HG02623 (cell line): ENCODE results near the gene ARHGEF11.
"Not testable (repeated sequence)": the region's sequence is repeated elsewhere in the genome, so short reads cannot be mapped to it uniquely, and the experiment has no call there.

Experiments
- ATAC-seq: cut with Tn5 transposase; IDR thresholded peaks from one replicate; pipeline ENCODE4 v1.9.1; 2021; ENCODE audit warnings: moderate library complexity; ENCODE audit not compliant: unreplicated experiment

Gene ARHGEF11

DNA sequence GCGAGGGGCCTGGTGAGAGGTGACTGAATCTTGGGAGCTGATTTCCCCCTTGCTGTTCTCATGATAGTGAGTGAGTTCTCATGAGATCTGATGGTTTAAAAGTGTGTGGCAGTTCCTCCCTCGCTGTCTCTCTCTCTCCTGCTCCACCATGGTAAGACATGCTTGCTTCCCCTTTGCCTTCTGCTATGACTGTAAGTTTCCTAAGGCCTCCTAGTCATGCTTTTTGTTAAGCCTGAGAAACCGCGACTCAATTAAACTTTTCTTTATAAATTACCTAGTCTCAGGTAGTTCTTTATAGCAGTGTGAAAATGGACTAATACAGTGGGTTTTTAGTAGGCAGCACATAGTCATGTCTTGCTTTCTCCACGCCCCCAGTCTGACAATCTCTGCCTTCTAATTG is 10.2 kb upstream of the ARHGEF11 start:
- ATAC-seq, result not testable (repeated sequence)

DNA sequence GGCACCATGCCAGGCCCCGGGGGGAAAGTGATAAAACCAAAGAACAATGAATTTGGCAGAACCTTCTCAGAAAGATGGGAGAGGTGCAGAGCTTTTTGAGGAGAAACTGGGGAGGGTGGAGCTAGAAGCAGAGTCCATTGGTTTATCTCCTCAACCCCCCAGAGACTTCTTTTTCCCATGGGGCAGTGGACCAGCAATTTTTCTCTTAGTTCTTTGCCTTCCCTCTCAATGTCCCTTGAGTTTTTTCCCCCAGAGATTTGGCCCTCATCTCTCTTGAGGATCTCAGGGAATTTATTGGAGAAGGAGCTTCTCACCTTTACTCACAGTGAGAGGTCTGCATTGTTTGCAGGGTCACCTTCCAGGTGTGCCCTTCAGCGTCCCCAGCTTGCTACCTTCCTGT is 5.3 kb upstream of the ARHGEF11 start:
- ATAC-seq, result no peak

DNA sequence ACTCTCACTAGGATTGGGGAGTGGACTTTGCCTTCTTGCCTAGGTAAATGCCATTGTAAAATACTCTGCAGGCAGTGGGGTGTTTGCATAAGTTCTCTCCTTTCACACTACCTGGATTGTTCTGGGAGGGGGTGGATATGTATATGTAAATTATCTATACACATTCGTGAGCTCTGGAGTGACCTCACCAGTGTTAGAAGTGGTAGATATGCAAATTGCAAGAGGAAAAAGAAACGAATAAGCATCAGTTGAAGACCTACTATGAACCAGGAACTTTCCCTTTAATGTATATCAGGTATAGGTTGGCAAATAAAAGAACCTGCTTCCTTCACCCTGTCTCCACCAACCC is 1.5 kb upstream of the ARHGEF11 start:
- no peak for ATAC-seq

DNA sequence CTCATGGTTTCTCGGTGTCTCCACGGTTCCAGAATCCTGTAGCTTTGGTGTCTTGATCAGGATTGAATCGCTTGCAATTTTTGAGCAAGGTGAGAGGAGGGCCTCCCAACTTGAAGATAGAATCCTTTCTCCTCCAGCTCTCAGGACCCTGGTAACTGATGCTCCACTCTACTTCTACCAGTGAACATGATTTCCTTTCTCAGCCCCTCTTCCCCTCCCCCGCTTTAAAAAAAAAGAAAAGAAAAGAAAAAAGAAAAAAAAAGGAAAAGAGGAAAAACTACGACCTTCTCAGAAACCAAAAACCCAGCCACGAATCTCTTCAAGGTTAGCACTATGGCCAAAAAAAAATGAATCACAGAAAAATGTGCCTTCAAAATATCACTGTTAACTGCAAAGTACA is 1.2 kb downstream of the ARHGEF11 start:
- no peak for ATAC-seq

DNA sequence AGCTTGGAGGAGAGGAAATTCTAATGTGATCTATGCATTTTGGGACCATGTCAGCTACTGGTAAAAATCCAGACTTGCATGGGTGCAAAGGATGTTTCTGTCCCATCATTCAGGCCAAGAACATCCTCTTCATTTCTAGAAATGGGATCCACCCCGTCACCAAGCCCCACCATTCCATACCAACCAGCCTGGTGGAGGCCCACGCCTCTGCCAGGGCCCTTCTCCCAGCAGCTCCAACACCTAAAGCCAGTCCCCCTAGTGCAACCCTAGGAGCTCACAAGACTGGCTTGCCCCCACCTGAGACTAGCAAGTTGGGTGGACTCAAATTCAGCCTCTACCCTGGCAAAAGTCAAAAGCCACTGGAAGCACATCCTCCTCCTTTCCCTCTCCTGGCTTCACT is 1.9 kb downstream of the ARHGEF11 start:
- ATAC-seq, result no peak

DNA sequence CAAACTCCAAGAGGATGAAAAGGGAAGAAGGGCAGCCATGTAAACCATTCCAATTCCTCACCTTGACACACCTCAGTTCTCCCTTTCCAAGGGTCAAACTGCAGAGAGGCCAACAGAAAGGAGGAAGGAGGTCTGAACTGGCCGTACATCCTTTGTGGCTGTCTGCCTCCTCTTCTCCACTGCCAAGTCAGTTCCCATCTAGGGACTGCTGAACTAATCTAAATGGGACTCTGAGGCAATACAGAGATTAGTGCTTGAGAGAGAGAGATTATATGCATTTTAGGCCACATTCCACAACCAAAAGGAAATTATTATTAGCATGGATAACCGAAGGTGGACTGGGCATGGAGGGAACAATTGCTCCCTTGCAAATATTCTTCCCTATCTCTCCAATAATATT is 2.7 kb downstream of the ARHGEF11 start:
- no peak for ATAC-seq

DNA sequence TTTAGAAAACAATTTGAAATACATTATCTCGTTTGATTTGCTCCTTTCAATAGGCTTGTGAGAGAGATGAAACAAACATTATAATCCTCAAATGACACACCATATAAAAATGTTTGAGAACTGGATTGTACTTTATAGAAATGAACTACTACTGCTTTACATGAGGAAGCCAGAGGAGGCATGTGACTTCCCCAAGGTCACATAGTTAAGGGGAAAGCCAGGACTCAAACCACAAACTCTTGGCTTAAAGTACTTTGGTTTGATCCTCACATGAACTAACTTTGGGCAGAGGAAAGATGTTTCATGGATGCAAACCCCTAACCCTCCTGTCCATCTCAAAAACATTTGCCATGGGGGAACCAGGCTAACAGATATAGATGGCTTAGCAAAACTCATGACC is 4.7 kb downstream of the ARHGEF11 start:
- ATAC-seq, result no peak

DNA sequence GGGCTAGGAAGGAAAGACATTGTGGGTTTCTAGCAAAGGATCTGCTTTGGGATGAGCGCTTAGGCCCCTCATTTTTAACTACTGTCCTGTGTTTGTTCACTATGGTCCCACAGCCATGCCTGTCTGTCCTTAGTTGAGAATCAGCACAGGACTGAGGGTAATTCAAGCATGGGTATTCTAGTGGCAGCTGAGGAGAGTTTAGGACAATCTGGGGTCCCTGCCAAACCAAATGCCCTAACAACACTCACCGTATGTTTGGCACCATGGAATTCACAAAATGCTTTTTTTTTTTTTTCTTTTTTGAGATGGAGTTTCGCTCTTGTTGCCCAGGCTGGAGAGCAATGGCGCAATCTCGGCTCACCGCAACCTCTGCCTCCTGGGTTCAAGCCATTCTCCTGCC is 10.4 kb downstream of the ARHGEF11 start:
- ATAC-seq, result no peak

DNA sequence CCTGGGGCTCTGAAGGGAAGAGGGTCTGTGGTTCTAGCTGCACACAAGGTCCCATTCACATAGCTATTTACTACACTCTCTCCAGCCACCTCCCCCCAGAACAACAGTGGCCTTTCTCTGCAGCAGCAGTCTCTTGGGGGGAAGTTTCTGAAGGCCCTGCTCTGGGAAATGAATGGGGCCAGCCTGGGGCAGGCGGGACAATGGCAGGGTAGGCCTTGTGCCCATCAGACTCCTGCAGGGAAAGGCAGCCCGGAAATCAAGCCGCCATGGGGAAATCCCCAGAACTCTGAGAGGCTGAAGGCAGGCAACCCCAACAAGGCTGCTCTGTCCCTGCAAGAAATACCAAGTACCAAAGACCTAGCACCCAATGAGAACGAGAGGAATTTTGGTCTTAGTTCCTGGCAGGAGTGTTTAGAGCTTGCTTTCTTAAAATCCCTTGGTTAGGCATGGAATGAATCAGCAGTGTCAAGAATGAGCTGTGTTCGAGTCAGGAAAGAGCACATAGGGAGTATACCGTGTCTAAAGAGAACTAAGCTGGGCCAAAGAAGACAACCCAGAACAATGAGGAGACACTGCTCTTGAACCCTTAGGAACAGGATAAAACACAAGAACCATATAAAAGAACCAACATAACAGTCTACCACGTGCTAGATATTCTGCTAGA is 11.3 kb downstream of the ARHGEF11 start:
- ATAC-seq, result no peak

DNA sequence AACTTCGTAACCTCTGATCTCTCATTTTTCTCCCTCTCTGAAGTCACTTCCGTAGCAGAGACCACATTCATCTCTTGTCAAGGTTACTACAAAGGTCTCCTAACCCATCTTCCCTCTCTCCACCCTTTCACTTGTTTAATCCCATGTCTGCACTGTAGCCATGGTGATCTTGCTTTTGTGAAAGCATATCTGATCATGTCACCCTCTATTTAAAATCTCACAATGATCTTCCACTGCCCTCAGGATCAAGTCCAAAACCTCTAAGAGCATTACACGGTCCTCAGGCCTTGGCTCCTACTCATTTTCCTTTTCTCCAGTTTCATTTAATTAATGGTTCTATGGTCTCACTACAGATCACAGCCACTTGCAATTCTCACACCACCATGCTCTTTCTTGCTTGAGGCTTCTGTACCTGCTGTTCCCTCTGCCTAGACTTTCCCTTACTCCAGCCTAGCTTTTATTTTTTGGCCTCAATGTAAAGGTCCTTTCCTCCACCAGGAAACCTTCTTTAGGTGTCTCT is 12.1 kb downstream of the ARHGEF11 start:
- no peak for ATAC-seq

DNA sequence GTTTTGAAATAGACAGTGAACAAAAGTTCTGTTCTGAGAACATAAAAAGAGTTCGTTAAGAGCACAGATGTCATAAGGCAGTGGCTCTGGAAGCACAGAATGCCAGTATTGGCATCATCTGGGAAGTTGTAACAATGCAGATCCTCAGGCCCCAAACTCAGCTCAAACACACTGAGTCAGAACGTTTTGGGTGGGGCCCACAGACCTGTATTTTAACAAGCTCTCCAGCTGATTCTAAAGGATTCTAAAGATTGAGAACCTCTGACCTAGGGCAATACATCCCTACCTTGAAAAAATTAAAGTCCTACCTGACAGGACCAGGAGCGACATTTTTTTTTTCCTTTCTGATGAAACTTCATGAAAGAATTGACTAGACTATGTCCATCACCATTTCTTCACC is 13.2 kb downstream of the ARHGEF11 start:
- ATAC-seq, result no peak

DNA sequence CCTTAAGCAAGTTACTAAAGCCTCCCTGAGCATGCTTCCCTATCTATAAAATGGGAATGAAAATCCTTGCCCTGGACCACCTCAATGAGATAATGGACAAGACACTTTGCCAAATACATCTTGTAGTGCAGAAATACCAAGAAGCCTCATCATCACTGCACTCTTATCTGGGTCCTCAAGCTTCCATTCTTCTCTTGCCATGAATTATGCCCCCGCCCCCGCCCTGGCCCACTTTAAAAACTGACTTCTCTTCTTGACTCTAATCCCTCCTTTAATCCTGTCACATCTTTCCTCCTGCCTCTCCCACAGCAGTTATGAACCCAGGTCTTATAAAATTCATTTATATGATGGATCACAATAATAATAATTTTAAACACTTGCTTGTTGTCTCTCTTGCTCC is 14.8 kb downstream of the ARHGEF11 start:
- ATAC-seq, result no peak

DNA sequence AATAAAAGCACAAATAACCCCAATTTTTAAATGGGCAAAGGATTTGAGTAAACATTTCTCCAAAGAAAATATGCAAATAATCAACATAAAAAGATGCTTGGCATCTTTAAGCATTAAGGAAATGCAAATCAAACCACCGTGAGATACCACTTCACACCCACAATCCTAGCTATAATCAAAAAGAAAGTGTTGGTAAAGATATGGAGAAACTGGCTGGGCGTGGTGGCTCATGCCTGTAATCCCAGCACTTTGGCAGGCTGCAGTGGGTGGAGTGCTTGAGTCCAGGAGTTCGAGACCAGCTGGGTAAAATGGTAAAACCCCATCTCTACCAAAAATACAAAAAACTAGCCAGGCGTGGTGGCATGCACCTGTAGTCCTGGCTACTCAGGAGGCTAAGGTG is 16.9 kb downstream of the ARHGEF11 start:
- no peak for ATAC-seq

DNA sequence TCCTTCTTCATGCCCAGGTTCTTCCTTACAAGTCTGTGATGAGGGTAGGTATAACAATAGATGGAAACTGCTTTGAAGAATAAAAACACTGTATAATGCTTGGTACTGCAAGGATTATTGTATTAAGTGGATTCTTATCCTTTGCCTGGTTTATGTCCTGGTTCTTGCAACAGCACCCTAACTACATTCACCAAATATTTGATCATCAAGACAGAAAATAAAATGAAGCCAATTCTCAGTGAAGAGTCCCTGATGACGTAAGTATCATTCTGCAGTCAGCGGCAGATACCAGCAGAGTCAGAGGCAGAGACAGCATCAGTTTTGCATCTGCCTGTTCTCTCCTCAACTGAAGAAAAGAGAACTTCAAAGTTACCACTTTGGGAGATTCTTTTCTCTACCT is 19.7 kb downstream of the ARHGEF11 start:
- ATAC-seq, result no peak

DNA sequence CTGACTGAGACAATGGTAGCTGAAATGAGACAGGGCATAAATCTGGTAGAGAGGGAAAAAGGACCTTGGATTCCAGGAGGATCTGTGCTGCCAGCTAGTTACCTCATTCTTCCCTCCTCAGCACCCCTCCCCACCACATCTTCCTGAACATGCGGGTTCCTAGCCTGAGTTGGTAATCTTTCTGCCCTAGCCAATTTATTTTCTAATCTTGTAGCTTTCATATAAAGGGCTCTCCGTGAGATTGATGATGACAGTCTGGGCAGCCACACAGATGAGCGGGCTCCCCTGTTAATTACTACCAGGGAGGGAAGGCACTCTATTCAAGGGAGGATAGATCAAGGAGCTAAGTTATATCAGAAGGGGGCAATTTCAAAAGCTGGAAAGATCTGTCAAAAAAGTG is 20.2 kb downstream of the ARHGEF11 start:
- no peak for ATAC-seq

DNA sequence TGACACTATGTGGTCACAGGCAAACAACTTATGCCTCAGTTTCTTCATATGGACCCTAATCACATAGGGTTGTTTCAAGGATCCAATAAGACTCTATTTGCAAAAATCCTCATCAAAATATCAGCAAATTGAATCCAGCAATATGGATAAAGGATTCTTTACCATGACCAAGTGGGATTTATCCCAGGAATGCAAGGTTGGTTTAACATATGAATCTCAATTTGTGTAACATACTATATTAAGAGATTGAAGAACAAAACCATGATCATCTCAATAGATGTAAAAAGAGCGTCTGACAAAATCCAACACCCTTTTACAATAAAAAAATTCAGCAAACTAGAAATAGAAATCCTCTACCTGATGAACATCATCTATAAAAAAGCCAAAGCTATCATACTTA is 23.9 kb downstream of the ARHGEF11 start:
- ATAC-seq, result no peak

DNA sequence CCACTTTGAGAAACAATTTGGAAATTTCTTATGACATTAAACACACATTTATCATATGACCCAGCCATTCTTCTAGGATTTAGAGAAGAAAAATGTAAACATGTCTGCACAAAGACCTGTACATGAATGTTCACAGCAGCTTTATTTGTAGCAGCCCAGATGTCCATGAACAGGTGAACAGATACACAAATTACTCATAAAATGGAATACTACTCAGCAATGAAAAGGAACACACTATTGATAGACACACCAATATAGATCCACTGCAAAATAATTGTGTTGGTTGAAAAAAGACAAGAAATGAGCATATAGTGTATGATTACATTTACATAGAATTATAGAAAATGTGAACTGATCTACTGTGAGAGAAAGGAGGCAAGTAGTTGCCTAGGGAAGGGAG is 26.1 kb downstream of the ARHGEF11 start:
- ATAC-seq, result no peak

DNA sequence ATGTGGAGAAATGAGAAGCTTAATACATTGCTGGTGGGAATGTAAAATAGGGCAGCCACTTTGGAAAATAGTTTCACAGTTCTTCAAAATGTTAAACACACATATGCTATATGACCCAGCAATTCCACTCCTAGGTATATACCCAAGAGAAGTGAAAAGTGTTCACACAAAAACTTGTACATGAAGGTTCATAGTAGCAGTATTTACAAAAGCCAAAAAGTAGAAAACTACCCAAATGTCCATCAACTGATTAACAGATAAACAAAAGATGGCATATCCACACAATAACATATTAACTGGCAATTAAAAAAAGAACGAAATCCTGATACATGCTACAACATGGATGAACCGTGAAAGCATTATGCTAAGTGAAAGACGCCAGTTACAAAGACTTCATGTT is 33.7 kb downstream of the ARHGEF11 start:
- no peak for ATAC-seq

DNA sequence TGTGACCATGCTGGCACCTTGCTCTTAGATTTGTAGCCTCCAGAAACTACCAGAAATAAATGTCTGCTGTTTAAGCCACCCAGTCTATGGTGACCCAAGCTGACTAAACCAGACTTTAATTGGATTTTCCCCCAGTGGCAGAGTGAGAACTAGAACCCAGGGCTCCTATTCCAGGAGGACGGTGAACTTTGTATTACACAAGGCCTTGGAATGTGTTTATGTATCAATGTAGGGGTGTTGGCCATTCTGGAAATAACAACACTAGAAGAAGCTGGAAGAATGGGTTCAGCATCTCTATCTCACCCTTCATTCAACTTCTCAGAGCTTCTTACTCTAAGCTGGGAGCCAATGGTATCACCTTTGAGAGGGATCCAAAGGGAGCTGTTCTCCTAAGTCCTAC is 37.0 kb downstream of the ARHGEF11 start:
- ATAC-seq, result no peak

DNA sequence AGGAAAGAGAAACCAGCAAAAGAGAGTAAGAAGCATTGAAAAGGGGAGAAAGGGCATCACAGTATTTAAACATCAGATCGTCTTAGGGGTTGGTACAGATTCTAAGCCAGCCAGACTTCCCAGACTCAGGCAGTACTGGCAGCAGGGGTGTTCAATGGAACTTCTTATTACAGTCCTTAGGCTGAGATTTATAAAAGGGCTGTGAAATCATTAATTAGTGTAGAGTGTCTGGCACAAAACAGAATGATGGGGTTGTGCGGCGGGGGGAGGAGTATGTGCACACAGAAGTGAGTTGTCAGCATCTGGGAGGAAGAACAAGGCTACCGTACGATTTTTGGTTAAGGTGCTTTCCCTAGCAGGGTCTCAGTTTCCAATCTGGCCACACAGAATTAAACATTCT is 38.2 kb downstream of the ARHGEF11 start:
- no peak for ATAC-seq

DNA sequence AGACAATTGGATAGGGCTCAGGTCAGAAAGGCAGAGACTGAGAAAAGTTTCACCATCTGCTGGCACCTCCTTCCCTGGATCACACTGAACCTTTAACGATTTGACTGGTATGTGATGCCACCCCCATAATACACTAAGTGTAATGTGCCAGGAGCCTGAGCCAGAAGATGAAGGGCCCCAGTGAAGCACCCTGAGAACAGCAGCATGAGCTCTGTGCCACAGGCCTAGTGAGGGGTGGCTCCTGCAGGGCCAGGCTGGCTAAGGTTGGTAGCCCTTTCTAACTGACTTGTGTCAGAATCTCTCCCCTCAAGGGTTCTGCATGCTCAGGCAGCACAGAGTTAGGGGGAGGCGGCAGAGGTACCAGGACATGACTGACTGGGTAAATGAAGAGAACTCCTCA is 38.9 kb downstream of the ARHGEF11 start:
- ATAC-seq, result no peak

DNA sequence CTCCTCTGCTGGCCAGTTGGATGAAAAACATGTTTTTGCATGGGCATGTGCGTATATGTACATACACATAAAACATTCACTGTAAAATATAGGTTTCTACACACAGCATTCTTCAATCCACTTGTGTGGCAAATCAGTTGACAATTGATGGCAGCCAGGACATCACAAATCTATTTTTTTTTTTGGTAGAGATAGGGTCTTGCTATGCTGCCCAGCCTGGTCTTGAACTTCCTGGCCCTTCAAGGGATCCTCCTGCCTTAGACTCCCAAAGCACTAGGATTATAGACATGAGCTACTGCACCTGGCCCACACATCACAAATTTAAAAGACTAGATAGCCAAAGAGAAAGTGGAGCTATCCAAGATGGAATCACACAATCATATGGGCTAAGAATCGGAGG is 39.6 kb downstream of the ARHGEF11 start:
- ATAC-seq, result no peak

DNA sequence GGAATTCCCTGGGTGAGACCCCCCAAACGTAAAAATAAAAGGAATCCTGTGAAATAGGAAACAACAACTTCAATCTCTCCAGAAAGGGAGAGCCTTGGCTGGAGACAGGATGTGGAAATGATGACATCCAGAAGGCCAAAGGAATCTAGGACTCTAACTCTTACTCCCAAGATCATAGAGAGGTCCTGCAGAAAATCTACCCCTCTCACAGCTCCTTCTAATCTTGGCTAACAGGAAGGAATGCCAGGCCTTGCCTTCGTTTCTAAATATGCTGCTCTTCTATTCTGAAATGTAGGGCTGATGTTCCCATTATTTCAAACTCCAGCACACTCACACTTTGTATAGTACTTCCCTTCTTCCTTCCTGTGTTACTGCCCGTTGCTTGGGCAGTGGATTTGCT is 40.7 kb downstream of the ARHGEF11 start:
- no peak for ATAC-seq
